Islet precursor cell (in vitro differentiated cells): ENCODE data around the gene SNX18.
"Not testable (repeated sequence)": the region's sequence is repeated elsewhere in the genome, so short reads cannot be mapped to it uniquely, and the experiment has no call there.

Experiments
- DNase-seq: peaks from one replicate; pipeline ENCODE4 v3.0.0-alpha.2; 2018

SNX18 gene

DNA sequence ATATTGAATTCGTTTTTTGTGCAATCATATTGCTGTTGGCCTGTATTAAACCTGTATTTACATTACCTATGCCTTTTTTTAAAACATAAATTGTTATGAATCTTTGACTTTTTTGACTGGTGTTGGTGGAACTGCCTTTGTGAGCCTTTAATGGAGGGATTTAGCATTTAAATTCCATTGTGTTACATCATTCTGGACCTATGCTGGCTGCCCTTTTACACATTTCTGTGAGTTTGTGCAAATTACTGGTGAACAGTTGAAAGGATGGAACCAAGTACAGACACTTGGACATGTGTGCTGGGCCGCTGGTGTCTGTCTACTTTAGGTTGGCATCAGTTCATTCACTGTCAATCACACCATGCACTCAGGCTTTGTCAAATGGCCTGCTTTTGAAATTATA, 3.4 kb downstream of the SNX18 start:
- no peak for DNase-seq

DNA sequence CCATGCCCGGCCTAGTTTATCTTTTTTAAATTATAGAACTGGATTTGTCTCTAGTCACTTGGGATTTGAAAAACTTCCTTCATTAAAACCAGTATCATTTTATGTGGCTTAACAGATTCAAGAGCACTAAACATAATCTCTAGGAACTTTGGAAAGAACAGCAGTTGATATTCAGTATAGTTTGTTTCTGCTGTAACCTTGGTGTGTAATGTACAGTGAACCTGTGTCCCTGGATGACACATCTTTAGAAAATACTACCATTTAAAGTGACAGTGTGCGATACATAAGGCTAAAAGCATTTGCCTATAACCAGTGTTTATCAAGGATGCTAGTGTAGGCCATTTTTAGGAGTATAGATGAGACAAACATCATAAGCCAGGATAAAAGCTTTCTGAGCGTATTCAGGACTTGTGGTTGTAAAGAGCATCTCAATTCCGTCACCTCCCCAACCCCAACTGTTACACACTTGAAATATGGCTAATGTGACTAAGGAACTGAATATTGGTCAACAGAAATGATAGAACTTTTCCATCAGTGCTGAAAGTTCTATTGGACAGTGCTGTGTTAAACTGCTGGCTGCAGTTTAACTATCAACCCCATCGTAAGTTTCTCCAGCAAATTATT, 4.4 kb downstream of the SNX18 start:
- no peak for DNase-seq

DNA sequence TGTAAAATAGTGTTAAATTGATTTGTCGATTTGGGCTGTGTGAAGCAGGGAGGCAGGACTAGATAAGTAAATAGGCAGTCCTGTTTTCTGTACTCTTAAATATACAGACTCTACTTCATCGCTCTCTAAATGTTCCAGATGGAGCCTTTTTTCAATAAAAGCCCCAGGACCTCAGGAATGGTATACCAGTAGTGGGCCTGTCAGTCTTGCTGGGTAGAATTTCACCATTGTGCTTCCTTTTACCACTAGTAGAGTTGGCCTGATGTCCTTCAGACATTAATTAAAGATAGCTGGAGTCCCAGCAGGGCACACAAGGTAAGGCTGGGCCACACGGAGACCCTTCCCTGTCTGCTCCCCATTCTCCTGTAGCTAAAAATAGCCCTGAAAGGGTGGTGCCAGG, 6.0 kb downstream of the SNX18 start:
- no peak for DNase-seq

DNA sequence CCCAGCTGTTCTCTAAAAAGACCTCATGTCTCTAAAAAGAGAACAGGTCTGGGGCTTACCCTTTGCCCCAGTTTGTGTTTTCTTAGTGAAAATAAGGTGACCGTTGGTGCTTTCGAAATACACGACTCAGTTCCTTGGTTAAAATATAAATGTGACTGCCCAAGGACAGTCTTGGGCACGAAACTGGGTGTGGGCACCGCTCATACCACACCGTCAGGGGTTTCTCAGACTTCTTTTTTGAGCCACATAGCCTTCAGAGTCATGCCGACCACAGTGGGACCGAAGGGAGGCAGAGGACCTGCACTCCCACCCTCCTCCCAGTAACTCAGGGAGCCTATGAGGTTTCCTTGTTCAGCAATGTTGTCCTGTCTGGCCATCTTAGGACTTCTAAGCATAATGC, 6.5 kb downstream of the SNX18 start:
- DNase-seq, result no peak

DNA sequence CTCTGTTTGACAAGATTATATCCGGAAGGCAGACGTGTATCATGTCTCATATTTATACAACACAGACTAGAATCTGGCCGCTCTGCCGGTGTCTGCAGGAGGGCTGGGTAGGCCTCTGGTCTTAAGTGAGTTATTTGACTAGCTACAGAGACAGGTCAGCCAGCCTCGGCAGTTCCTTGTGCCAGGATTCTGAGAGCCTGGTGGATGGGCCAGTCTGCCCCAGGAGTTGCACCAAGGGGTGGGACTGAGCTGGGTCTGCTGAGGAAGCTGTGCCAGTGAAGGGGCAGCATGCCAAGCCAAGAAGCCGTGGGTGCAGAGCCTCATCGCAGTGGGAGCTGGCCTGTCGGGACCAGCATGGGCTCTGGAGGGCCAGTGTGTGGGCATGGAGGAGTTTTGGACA, 7.1 kb downstream of the SNX18 start:
- no peak for DNase-seq

DNA sequence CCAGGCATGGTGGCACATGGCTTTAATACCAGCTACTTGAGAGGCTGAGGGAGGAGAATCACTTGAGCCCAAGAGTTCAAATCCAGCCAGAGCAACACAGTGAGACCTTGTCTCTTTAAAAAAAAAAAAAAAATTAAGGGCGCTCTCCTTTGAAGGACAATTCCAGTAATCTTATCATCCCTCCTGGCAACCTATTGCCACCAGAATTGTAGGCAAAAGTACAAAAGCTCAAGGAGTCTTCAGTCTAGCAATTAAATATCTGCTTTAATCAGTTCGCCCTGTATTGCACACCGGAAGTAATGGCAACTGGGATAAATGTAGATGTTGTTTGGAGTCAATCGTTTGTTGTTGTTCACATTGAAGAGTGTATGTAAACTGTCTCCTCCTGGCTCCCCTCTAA, 7.7 kb downstream of the SNX18 start:
- no peak for DNase-seq

DNA sequence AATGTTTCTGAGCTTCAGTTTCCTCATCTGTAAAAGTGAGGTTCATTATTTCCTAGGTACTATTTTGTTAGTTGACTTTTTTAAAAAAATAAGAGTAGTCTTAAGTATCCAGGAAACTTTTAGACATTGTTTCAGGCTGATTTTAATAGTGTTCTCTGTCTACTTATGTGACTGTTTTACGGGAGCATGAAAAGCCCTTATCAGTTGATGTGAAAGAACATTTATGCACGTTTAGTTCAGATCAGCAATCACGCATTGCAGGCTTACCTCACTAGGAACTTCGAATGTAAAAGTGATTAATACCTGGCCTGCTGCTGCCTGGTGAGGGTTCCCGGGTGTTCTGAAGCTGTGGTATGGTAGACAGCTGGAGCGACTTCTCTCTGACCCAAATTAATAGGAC, 8.1 kb downstream of the SNX18 start:
- DNase-seq, result no peak

DNA sequence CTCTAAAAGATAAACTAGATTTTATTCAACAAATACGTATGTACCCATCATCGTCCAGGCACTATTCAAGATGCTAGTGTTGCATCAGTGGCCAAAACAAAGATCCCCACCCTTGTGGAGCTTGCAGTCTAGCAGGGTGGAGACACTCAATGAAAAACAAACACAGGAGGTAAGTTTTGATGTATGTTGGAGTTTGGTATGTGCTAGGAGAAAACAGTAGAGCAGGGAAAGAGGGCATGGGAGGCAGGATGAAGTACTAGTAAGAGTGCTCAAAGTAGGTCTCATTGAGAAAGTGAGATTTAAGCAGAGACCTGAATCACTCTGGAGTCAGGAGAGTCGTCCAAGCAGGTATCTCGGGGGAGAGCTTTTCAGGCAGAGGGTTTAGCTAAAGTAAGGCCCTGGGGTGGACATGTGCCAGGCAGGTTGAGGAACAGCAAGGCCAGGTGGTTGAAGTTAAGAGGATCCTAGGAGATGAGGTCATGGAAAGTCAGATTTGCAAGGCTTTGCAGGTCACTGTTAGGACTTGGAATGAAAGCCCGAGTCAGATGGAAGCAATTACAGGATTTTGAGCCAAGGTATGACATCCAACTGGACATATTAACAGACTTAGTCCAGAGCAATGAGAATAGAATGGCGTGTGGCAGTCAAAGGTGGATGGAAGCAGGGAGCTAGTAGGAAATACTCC, 9.2 kb downstream of the SNX18 start:
- no peak for DNase-seq

DNA sequence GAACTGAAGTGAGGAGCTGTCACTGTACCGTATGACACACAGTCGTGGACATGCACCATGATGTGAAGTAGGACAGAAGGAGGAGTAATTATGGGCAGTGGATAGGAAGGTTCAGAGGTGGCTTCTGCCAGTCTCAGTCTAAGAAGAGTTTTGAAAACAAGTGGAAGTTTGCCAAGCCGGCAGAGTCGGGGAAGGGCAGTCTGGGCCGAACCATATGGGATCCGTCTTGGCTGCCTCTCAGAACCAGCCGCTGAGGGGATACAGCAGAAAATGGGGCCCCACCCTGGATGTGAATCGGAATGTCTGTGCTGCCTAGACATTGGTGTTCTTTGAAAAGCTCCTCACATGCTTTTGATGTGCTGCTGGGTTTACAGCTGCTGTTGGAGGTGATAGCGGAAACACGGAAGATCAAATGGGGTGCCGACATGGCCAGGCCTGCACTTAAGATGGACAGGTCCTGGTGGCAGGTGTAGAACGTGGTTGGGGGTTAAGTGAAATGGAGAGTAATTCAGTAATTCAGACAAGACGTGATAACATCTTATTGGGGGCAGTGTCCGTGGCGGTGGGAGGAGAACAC, 11.2 kb downstream of the SNX18 start:
- DNase-seq, result no peak

DNA sequence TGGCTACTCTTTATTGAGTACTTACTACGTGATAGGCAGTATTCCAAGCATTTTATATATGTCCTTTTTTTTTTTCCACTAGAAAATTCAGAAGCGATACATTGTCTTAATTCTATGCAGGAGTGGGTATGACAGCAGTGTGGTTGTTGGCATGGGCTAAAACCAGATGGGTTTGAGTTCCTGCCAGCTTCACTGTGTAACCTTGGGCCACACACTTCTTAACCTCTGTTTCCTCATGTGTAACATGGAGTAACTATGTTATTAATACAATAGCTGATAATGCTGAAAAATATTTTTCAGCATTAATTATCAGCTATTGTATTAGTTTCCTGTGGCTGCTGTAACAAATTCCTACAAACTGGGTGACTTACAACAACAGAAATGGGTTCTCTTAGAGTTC, 12.0 kb downstream of the SNX18 start:
- no peak for DNase-seq

DNA sequence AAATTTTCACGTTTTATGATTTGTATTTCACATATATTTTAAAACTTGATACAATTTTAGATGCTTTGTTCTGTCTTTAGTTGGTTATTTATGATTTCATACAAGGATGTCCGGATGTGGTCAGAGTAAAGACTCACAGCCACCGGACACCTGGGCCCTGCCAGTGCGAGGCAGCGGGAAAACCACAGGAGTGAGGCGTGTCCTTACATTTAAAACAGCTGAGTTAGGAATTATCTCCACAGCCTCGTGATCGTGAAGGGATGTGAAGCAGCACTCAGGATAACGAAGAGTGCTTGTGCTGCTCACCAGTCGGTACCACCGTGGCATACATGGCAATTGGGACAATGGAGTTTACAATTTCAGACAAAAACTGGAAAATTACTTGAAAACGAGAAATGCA, 14.0 kb downstream of the SNX18 start:
- no peak for DNase-seq

DNA sequence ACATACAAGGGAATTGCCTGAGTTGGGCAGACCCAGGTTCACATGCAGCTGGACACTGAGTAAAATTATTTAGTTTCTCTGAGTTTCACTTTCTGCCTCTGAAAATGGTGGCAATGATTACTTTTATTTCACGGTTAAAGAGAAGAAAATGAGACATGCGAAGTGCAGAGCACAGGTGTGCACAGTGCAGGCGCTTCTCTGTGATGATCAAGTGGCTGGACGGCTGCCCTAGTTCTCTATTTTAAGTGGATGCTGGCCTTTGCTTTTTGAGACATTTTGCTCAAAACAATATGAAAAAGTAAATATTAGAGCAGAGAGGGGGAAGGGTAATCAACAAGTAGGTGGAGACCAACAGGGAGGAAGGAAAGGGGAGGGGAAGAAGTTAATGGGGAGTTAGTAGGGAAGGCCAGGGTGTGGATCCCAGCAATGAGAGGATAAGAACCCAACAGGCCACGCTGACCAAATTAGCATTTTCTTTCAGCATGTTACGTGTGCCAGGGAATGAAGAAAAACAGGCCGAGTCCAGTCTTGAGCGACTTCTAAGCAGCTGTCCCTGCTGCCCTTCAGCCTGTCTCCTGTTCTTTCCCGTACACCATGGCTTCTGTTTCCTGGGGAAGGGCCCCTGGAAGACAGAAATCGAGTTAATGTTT, 16.1 kb downstream of the SNX18 start:
- DNase-seq, result peak; percentile 80

DNA sequence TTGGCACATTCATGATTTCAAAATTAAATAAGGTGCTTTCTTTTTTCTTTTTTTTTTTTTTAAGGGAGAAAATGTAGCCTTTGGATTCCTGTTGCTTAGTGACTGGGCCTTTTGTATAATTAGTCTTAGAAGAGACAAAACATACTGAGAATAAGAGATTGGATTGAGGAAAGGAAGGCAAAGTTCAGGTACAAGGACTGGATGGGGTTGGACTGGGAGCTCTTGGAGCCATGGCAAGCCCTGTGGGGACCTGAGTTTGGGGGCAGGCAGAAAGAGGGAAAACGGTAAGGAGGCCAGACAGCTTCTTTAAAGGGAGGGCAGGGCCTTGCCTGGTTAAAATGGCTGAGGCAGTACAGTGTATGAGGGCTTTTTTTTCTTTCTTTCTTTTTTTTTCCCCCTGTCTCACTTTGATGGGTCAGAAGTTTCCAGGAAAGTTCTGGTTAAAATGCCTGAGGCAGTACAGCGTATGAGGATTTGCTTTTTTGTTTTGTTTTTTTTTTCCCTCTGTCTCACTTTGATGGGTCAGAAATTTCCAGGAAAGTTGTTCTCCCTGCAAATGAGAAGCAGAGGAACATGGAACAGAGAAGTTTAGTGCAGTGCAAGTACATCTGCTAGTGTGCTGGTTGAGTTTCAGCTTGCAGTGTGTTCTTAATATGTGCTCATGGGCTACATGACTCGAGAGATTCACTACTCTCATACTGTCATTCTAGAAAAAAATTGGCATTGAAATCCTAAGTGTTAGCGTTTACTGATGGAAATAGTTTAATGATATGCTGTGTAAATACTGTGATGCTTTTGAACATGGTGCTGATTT, 16.8 kb downstream of the SNX18 start:
- no peak for DNase-seq

DNA sequence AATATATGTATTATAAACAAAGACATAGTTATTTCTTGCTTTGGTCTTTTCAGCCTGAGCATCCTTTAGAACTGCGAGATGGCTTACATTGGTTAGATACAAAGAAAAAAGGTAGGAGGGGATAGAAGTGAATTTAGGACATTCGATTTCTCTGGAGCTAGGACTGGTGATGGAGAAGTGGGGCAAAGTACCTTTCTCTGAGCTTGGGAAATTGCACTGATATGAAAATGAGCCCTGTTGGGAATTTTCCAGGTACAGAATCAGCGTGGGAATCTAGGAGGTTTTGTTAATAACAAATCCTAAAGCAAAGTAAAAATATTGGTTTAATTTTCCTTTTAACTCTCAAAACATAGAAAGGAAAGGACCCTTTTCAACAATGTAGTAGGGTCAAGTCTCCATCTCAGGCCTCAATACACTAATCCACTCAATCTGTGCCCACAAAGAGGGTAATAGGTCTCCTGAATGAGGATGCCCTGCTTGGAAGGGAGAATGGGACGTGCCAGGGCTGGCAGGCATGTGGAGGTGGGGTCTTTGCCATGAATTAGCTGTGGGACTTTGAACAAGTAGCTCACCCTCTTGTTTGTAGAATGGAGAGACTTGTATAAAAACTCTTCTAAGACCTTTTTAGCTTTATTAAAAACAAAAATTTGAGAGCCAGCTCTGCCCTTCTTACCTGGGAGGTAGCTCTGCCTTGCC, 17.7 kb downstream of the SNX18 start:
- DNase-seq, result no peak

DNA sequence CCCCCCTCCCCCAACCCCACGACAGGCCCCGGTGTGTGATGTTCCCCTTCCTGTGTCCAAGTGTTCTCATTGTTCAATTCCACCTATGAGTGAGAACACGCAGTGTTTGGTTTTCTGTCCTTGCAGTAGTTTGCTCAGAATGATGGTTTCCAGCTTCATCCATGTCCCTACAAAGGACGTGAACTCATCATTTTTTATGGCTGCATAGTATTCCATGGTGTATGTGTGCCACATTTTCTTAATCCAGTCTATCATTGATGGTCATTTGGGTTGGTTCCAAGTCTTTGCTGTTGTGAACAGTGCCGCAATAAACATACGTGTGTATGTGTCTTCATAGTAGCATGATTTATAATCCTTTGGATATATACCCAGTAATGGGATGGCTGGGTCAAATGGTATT, 18.8 kb downstream of the SNX18 start:
- DNase-seq, result not testable (repeated sequence)

DNA sequence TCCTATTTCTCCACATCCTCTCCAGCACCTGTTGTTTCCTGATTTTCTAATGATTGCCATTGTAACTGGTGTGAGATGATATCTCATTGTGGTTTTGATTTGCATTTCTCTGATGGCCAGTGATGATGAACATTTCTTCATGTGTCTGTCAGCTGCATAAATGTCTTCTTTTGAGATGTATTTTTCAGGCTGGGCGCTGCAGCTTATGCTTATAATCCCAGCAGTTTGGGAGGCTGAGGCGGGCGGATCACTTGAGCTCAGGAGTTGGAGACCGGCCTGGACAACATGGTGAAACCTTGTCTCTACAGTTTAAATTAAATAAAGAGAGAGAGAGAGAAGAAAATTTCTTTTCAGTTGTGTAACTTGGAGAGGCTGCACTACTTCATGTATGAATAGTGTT, 19.3 kb downstream of the SNX18 start:
- not testable (repeated sequence) for DNase-seq

DNA sequence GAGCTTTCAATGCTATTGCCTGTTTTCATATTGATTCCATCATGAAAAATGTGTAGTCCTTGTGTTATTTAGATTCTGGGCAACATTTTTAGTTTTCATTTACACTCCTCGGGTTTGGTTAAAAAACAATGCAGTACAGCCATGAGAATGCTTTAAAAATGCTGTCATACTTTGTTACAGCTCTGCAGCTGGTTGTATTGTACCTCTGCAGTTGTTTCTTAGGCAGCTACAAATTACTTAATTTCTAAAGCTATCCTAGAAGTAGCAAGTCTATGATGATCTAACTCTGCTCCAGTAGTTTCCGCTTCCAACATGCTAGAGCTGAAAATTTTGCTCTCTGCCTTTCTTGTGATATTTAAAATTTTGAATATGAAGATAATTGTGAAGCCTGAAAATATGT, 20.2 kb downstream of the SNX18 start:
- DNase-seq, result no peak

DNA sequence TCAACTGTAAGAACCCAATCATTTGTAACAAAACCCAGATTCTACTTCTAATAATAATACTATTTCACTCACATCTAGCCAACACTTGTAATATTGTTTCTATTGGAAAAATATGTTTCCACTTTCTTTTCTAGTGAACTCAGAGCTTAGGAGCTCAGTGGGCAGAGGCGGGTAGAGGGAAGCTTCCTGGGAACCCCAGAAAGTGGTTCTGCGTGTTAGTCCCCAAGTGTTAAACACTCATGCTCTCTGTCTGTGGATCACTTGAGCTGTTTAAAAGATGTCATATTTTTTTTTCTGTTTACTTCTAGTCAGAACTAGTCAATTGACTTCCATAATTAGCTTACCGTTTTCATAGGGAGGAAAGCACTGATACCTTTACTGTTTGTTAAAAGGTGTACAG, 20.6 kb downstream of the SNX18 start:
- no peak for DNase-seq

DNA sequence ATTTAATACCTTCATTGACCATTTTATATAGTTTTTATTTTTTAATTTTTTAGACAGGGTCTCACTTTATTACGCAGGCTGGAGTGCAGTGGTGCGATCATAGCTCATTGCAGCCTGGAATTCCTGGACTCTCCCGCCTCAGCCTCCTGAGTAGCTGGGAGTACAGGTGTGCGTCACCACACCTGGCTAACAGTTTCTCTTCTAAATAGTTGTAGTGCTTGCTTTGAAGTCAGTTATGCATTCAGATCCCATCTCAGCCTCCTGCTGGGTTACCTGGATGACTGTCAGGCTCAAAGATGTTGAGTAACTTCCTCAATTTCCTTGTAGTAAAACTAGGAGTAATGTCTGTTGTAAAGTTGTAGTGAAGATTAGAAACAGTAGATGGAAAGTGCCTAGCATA, 21.4 kb downstream of the SNX18 start:
- no peak for DNase-seq

DNA sequence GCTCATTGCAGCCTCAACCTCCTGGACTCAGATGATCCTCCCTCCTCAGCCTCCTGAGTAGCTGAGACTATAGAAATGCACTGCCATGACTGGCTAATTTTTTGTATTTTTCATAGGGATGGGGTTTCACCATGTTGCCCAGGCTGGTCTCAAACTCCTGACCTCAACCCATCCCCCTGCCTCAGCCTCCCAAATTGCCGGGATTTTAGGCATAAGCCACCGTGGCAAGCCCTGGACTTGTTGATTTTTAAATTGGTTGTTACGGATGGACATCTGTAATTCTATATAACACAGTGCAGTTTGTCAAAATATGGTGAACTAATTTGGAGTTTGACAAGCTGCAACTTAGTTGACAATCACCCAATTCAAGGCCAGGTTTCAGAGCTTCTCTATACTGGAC, 22.7 kb downstream of the SNX18 start:
- DNase-seq, result no peak

DNA sequence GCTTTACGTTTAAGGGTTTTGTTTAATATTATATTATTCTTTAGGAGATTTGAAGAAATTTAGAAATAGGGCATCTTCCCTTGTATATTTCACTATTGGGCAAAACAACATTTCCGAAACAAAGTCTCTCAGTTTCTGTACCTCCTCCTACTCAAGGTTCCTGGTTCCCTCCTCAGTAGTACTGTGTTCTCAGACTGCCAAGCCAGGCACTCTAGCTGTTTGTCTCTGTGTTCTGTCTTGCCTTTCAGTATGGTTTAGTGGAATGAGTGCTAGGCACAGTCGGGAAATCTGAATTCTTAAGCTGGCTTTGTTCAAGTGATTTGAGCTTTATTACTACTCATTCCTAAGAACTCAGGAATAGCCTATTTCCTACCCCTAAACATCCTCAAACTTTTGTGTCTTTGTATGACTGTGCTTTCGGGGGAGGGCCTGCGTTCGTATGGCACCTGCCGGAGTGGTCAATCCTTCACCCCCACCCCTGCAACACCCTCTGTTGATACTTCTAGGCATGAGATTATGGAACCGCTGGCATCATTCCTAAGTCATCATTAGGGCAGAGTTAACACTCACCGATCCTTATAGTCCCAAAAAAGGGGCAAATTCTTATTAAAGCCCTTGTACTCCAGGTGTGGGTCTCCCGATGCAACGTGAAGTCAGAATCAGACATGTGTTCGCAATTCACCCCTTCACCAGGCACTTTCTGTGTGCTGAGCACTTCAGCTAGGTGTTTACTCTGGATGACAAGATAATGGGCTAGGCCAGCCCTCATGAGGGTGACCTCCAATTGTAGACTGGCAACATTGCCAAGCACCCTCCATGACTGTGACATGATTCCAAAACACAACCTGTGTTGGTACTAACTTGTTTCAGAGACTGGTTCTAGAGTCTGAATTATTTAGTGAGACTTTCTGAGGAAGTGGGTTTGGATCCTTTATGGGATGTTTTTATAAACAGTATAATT, 24.5 kb downstream of the SNX18 start:
- no peak for DNase-seq

DNA sequence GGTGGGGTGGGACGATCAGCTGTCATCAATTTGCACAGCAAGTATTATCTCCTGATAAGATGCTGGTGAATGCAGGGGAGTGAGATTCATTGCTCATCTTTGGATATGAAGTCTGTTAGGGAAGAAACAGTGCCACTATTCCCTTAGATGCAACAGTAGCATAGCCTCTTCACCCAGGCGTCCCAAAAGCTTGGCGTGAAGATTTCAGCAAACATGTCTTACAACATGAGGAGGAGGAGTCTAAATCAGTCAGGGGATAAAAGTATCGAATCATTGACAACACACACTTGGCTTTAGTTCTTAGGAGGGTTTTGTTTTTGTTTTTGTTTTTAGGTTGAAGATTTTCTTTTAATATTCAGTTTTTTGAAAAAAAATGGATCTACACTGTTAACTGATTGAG, 26.5 kb downstream of the SNX18 start:
- no peak for DNase-seq
